Neural cell (in vitro differentiated cells): ENCODE results near the gene ZBTB9. TPM values are rescaled to one million over a fixed set of nuclear protein-coding genes. Genes with fewer than 3 reads are reported as not detected.

Source experiments
- H2AFZ ChIP-seq: fragments of 200-600, 300-800 bp; sonication (generic), shearing (Covaris generic); 2 replicates; pipeline ENCODE4 v1.6.0; 2014; ENCODE audit warnings: low read depth, mild to moderate bottlenecking, antibody characterized with exemption, low read length, moderate library complexity
- H3F3A ChIP-seq: fragments of 200-600 bp; shearing (Covaris generic); 2 replicates; pipeline ENCODE4 v1.6.1; 2016; ENCODE audit warnings: mild to moderate bottlenecking, moderate library complexity, mixed read lengths, antibody characterized with exemption, low read length; ENCODE audit not compliant: insufficient read depth, poor library complexity, severe bottlenecking
- H3K27ac ChIP-seq: fragments of 200-600, 300-800 bp; sonication (generic), shearing (Covaris generic); 2 replicates; pipeline ENCODE4 v1.5.1; 2014; ENCODE audit warnings: mild to moderate bottlenecking, low read length, moderate library complexity
- H3K27me3 ChIP-seq: fragments of 300-800, 200-600 bp; sonication (generic), shearing (Covaris generic); 2 replicates; pipeline ENCODE4 v1.6.0; 2014; ENCODE audit warnings: mild to moderate bottlenecking, low read depth, low read length, moderate library complexity; ENCODE audit not compliant: insufficient read depth
- H3K36me3 ChIP-seq: fragments of 300-800, 200-600 bp; sonication (generic), shearing (Covaris generic); 2 replicates; pipeline ENCODE4 v1.5.1; 2014; ENCODE audit warnings: mild to moderate bottlenecking, antibody characterized with exemption, low read length, moderate library complexity; ENCODE audit not compliant: insufficient read depth
- H3K4me2 ChIP-seq: fragments of 300-800, 200-600 bp; sonication (generic), shearing (Covaris generic); 2 replicates; pipeline ENCODE4 v1.6.0; 2014; ENCODE audit warnings: mild to moderate bottlenecking, low read length
- H3K4me3 ChIP-seq: fragments of 300-800, 200-600 bp; sonication (generic), shearing (Covaris generic); 2 replicates; pipeline ENCODE4 v1.5.1; 2014; ENCODE audit warnings: mild to moderate bottlenecking, low read length, moderate library complexity
- H3K79me2 ChIP-seq: fragments of 200-600 bp; shearing (Covaris generic); replicated peaks from 2 replicates; pipeline ENCODE4 v1.6.0; 2014; ENCODE audit warnings: mild to moderate bottlenecking, low read length, moderate library complexity; ENCODE audit not compliant: insufficient read depth
- H3K9ac ChIP-seq: fragments of 300-800, 200-600 bp; sonication (generic), shearing (Covaris generic); 2 replicates; pipeline ENCODE4 v1.6.1; 2016; ENCODE audit warnings: mild to moderate bottlenecking, low read length, mixed read lengths
- H3K9me2 ChIP-seq: fragments of 200-600 bp; shearing (Covaris generic); 2 replicates; pipeline ENCODE4 v1.6.1; 2016; ENCODE audit warnings: mild to moderate bottlenecking, low read length, mixed read lengths; ENCODE audit not compliant: insufficient read depth
- H3K9me3 ChIP-seq: fragments of 200-600, 300-800 bp; sonication (generic), shearing (Covaris generic); 2 replicates; pipeline ENCODE4 v1.6.1; 2016; ENCODE audit warnings: mild to moderate bottlenecking, mixed run types, low read length, moderate library complexity, mixed read lengths
- H4K20me1 ChIP-seq: fragments of 200-600 bp; shearing (Covaris generic); 2 replicates; pipeline ENCODE4 v1.6.1; 2016; ENCODE audit warnings: mild to moderate bottlenecking, mixed run types; ENCODE audit not compliant: insufficient read depth
- EP300 ChIP-seq: fragments of 450-650 bp; conservative IDR thresholded peaks from 2 replicates; pipeline ENCODE4 v1.6.1; 2014; ENCODE audit warnings: antibody characterized with exemption, mild to moderate bottlenecking, moderate library complexity; ENCODE audit not compliant: poor library complexity, severe bottlenecking
- EZH2 ChIP-seq: fragments of 200-600, 300-800 bp; shearing (Covaris generic), sonication (generic); IDR thresholded peaks from 2 replicates; pipeline ENCODE4 v1.6.1; 2014; ENCODE audit warnings: antibody characterized with exemption, low read length, borderline replicate concordance, mild to moderate bottlenecking; ENCODE audit not compliant: insufficient read depth, poor library complexity, severe bottlenecking
- MXI1 ChIP-seq: fragments of 450-650 bp; conservative IDR thresholded peaks from 2 replicates; pipeline ENCODE4 v1.6.1; 2014; ENCODE audit warnings: antibody characterized with exemption, mild to moderate bottlenecking; ENCODE audit not compliant: poor library complexity, severe bottlenecking
- POLR2AphosphoS5 ChIP-seq: IDR thresholded peaks from 2 replicates; pipeline ENCODE4 v1.6.1; 2012
- RAD21 ChIP-seq: fragments of 450-650 bp; conservative IDR thresholded peaks from 2 replicates; pipeline ENCODE4 v1.6.1; 2014; ENCODE audit warnings: antibody characterized with exemption, mild to moderate bottlenecking, moderate library complexity
- REST ChIP-seq: IDR thresholded peaks from 2 replicates; pipeline ENCODE4 v1.6.1; 2012; ENCODE audit warnings: borderline replicate concordance
- SMC3 ChIP-seq: fragments of 450-650 bp; conservative IDR thresholded peaks from 2 replicates; pipeline ENCODE4 v1.6.1; 2014; ENCODE audit warnings: antibody characterized with exemption, mild to moderate bottlenecking, moderate library complexity; ENCODE audit not compliant: poor library complexity
- TAF1 ChIP-seq: IDR thresholded peaks from 2 replicates; pipeline ENCODE4 v1.6.1; 2012; ENCODE audit warnings: low read depth
- polyA plus RNA-seq: library from polyadenylated mRNA; depleted of rRNA; stranded (reverse); fragments of >200 nt; gene quantifications from 2 replicates; pipeline ENCODE4 v1.2.3, GENCODE V29; 2014
- TF ChIP-seq, protein P1 (sequence below): fragments of 450-650 bp; IDR thresholded peaks from 2 replicates; pipeline ENCODE4 v1.5.1; 2014; ENCODE audit warnings: antibody characterized with exemption, mild to moderate bottlenecking, moderate library complexity; ENCODE audit not compliant: poor library complexity, severe bottlenecking

The ZBTB9 gene
- polyA plus RNA-seq, 1 donor from 2014 or later: 7.7 TPM

DNA sequence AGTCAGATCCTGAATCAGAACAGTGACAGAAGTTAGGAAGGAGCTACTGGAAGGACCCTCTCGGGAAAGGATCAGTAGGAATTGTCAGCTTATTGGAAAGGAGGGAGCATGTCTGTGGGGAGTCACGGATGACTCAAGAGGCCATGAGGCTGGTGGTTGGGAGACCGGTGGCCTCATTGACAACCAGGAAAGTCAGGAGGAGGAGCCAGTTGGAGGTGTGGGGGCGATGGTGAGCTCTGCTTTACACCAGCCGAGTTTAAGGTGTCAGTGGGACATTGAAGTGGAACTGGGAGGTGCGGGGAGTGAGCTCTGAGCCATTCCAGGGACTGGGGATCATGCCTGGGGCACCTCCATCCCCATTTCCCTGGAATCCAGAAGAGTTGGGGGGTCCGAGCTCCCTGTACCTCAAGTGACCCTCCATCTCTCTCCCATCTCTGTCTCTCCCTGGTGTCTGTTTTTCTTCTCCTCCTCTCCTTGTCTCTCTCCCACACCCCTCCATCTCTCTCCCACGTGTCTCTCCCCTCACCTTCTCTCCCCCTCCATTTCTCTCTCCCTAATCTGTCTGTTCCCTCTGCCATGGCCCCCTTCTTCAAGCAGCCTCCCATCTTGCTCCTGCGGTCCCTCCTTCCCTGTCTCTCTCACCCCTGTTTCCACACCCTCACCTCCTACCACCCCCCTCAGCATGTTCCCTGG lies 14.3 kb upstream of the ZBTB9 start:
- Histone ChIP-seq H4K20me1 (no peaks in the 10 kb centered on the region), H3K4me2 (no peak overlapping the region), H2AFZ (no peak overlapping the region), H3K9me3 (no peaks in the 10 kb centered on the region), H3K27ac (no peak overlapping the region), H3K4me3 (no peak overlapping the region), H3K36me3 (no peaks in the 10 kb centered on the region), H3K9ac (no peak overlapping the region), H3K27me3 (no peaks in the 10 kb centered on the region), H3K9me2 (no peaks in the 10 kb centered on the region), H3F3A (no peaks in the 10 kb centered on the region), H3K79me2 (no peaks in the 10 kb centered on the region)
- no peak for TF ChIP-seq RAD21
- no peak for TF ChIP-seq REST
- TF ChIP-seq TAF1: no peak
- TF ChIP-seq, protein P1, sequence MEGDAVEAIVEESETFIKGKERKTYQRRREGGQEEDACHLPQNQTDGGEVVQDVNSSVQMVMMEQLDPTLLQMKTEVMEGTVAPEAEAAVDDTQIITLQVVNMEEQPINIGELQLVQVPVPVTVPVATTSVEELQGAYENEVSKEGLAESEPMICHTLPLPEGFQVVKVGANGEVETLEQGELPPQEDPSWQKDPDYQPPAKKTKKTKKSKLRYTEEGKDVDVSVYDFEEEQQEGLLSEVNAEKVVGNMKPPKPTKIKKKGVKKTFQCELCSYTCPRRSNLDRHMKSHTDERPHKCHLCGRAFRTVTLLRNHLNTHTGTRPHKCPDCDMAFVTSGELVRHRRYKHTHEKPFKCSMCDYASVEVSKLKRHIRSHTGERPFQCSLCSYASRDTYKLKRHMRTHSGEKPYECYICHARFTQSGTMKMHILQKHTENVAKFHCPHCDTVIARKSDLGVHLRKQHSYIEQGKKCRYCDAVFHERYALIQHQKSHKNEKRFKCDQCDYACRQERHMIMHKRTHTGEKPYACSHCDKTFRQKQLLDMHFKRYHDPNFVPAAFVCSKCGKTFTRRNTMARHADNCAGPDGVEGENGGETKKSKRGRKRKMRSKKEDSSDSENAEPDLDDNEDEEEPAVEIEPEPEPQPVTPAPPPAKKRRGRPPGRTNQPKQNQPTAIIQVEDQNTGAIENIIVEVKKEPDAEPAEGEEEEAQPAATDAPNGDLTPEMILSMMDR: no peak
- TF ChIP-seq MXI1: no peak
- no peak for TF ChIP-seq EP300
- no peak for TF ChIP-seq EZH2
- no peak for TF ChIP-seq SMC3
- no peak for TF ChIP-seq POLR2AphosphoS5

DNA sequence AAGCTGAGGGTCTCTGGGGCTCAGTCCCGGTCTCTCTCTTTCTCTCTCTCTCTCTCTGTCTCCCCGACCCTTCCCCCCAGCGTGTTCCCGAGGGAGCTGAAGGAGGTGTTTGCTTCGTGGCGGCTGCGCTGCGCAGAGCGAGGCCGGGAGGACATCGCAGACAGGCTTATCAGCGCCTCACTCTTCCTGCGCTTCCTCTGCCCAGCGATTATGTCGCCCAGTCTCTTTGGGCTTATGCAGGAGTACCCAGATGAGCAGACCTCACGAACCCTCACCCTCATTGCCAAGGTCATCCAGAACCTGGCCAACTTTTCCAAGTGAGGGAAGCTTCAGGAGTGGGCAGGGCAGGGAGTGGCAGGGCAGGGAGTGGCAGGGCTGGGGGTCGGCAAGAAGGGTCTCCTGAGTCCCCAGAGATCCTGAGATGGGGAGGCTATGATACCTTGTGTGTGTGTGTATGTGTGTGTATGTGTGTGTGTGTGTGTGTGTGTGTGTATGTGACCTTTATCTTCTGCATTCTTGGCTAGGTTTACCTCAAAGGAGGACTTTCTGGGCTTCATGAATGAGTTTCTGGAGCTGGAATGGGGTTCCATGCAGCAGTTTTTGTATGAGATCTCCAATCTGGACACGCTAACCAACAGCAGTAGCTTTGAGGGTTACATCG lies 13.6 kb upstream of the ZBTB9 start:
- no peak overlapping the region for H3K9ac ChIP-seq
- no peaks in the 10 kb centered on the region for H3K27me3 ChIP-seq
- no peaks in the 10 kb centered on the region for H3K9me2 ChIP-seq
- no peaks in the 10 kb centered on the region for H3F3A ChIP-seq
- H3K79me2 ChIP-seq: no peaks in the 10 kb centered on the region
- H3K4me2 ChIP-seq: no peak overlapping the region
- no peak for TF ChIP-seq EP300
- TF ChIP-seq SMC3: no peak
- TF ChIP-seq, protein P1: no peak
- TF ChIP-seq POLR2AphosphoS5: no peak
- no peak for TF ChIP-seq MXI1
- no peak for TF ChIP-seq REST
- TF ChIP-seq RAD21: no peak
- TF ChIP-seq TAF1: no peak
- TF ChIP-seq EZH2: no peak
- no peaks in the 10 kb centered on the region for H3K36me3 ChIP-seq
- H4K20me1 ChIP-seq: no peaks in the 10 kb centered on the region
- H3K9me3 ChIP-seq: no peaks in the 10 kb centered on the region
- no peak overlapping the region for H3K27ac ChIP-seq
- no peak overlapping the region for H2AFZ ChIP-seq
- H3K4me3 ChIP-seq: no peak overlapping the region
